GM03348 (cell line): ENCODE results near the gene AQP12A.
A peak's percentile ranks its signal among the peaks of the same experiment; 100 is the strongest.
"Not testable (repeated sequence)": the region's sequence is repeated elsewhere in the genome, so short reads cannot be mapped to it uniquely, and the experiment has no call there.

Experiments
- DNase-seq: peaks from one replicate; pipeline ENCODE4 v3.0.0; 2012; ENCODE audit warnings: low spot score

The AQP12A gene, protein sequence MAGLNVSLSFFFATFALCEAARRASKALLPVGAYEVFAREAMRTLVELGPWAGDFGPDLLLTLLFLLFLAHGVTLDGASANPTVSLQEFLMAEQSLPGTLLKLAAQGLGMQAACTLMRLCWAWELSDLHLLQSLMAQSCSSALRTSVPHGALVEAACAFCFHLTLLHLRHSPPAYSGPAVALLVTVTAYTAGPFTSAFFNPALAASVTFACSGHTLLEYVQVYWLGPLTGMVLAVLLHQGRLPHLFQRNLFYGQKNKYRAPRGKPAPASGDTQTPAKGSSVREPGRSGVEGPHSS

GRCh38 chr2:240691631-240692420 is at the start of gene AQP12A:
TSS of gene AQP12A (plus strand) at chr2:240691866. CDS start at chr2:240691914, 48 bp downstream.
- DNase-seq: not testable (repeated sequence)

GRCh38 chr2:240642061-240642805 is 49.4 kb upstream of the AQP12A start:
- peak; percentile 5 for DNase-seq

DNA sequence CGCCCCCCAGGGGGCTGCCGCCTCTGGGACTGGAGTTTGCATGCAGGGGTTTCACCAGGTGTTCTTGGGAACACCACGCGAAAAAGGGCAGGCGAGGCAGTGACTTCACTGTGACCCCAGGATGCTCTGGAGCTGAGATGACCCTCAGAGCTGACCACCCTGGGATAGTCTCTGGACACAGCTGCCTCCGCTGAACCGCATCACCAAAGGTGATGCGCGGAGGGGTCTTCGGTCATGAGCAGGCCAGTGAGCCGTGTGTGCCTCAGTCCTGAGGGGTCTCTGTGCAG is 48.9 kb upstream of the AQP12A start:
- DNase-seq: peak; percentile 4

DNA sequence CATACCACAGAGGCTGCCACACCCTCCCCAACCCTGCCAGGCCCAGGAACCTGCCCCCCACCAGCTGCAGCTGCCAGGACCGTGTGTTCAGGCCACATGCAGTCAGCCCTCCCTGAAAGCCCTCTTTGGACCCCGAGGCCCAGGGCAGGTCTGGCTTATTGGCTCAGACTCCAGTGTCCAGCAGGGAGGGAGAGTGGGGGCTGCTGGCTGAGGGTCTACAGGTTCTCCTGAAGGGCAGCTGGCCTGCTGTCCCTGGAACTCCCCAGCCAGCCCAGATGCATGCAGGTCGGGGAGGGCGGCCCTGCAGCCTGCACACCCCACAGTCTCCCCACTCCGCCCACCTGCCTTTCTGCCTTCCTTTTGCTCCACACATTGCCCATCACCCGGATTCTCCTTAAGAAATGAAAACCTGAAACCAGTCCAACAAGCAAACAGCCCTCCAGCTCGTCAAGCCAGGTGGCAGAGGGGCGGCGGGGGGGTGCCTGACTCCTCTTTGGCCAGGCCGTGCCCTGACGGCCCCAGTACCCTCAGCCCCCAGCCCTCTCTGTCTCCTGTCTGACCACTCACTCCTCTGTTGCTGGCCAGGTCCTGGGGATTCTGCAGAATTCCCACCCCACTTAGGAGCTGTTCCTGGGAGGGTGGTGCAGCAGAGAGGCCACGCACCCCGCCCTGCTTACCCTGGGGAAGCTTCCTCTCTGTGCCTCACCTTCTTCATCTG is 48.4 kb upstream of the AQP12A start:
- peak; percentile 9 for DNase-seq

GRCh38 chr2:240643811-240644150 is 47.9 kb upstream of the AQP12A start:
- DNase-seq: peak; percentile 4

DNA sequence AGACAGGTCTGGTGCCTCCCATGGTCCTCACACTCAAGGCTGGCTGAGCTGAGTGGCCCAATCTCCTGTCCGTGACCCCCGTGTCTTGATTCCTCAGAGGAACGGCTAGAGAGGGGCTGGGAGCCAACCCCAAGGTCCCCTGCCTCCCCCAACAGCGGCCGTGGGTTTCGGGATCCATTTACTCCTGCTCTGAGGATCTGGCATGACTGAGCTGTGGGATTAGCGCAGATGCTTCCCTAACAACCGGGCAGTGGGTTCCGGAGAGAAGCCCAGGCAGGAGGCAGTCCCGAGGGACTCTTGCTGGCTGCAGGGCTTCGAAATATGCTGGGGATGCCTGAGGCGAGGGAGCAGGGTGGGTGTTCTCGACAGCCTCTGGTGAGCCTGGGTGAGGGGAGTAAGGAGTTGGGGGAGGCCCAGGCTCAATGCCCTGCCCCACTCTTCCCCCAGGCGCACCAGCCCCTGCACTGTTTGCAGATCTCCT is 47.5 kb upstream of the AQP12A start:
- peak; percentile 5 for DNase-seq

- peak; percentile 4 for DNase-seq
These were observed 46.8 kb upstream of the AQP12A start for GRCh38 chr2:240644859-240645301.

GRCh38 chr2:240645346-240645745 is 46.3 kb upstream of the AQP12A start:
- DNase-seq: peak; percentile 4

DNA sequence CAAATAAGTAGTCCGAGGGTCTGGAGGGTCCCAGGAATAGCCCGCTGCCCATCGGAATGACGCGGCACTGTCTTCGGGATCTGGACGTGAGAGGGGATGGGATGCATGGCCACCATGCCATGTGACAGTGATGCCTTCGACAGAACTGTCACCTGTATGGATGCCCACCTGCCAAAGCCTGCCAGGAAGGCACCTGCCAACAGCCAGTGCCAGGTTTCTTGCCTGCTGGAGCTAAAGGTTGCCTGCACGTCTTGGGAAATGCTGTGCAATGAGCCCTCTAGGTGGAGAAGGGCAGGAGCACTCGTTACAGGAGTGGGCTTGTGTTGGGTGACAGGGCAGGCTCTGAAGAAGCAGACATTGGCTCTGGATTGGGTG is 45.9 kb upstream of the AQP12A start:
- DNase-seq: peak; percentile 3

GRCh38 chr2:240646176-240646899 is 45.3 kb upstream of the AQP12A start:
- DNase-seq: peak; percentile 5

DNA sequence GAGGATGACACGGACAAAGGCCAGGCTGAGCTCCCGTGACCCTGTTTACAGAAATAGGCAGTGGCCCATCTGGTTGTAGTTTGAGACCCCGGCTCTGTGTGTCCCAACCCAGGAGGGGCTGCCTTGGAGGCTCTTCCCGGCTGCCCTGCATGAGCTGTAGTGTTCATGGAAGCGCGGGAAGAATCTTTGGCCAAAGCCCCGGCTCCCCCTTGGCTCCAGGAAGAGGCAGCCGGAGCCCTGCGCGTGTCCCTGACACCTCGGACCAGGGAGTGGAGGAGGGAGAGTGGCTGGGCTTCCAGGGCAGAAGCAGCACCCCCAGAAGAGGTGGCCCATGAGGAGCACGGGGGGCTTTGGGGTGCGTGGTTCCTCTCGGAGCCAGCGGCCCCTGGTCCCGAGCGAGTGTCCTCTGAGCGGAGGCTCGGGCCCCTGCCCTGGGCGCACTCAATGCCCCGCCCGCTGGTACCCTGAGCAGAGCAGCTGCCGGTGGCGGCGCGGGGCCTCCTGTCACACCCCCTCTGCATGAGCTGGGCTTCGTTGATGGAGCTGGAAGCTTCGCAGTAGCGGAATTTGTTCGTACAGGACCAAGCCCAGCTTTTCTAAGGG is 44.7 kb upstream of the AQP12A start:
- peak; percentile 3 for DNase-seq

- peak; percentile 3 for DNase-seq
These were observed 44.0 kb upstream of the AQP12A start for GRCh38 chr2:240647503-240648154.

DNA sequence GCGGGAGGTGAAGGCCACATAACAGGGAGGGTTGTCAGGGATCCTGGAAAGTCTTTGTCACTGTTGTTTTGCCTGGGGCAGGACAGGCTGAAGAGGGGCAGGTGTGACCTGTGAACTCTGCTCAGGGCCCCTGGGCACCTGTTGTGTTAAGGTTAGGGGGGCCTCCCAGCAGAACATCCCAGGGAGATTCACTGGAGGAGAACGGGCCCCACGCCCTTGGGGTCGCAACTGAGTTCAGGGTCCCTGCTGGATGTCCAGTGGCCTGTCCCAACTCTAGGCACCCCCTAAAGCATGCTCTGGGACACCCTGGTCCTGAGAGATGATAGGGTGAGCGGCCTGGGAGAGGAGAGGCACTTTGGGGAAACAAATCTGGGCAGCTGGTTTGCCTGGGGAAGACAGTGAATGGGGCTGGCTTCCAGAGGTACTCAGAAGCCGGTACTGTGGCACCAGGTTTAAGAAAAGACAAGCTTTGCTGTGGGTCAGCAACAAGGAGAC is 43.5 kb upstream of the AQP12A start:
- peak; percentile 2 for DNase-seq

GRCh38 chr2:240648650-240649275 is 42.9 kb upstream of the AQP12A start:
- peak; percentile 8 for DNase-seq

DNA sequence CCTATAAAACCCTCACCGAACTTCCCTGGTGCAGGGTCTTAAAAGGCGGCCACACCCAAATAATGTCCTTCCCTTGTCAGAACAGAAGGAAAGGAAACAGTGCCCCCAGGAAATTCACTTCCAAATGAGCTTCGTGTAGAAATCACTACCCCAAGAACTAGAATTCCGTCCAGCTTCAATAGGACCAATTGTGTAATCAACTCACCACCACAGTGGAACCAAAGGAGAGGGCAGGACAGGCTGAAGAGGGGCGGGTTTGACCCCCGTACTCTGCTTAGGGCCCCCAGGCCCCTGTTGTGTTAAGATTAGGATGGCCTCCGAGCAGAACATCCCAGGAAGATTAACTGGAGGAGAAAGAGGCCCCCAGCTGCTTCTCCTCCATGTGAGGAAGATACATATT is 42.3 kb upstream of the AQP12A start:
- no peak for DNase-seq

- DNase-seq: no peak
These were observed 41.3 kb upstream of the AQP12A start for GRCh38 chr2:240650254-240650965.

- no peak for DNase-seq
These were observed 40.5 kb upstream of the AQP12A start for GRCh38 chr2:240651185-240651584.

DNA sequence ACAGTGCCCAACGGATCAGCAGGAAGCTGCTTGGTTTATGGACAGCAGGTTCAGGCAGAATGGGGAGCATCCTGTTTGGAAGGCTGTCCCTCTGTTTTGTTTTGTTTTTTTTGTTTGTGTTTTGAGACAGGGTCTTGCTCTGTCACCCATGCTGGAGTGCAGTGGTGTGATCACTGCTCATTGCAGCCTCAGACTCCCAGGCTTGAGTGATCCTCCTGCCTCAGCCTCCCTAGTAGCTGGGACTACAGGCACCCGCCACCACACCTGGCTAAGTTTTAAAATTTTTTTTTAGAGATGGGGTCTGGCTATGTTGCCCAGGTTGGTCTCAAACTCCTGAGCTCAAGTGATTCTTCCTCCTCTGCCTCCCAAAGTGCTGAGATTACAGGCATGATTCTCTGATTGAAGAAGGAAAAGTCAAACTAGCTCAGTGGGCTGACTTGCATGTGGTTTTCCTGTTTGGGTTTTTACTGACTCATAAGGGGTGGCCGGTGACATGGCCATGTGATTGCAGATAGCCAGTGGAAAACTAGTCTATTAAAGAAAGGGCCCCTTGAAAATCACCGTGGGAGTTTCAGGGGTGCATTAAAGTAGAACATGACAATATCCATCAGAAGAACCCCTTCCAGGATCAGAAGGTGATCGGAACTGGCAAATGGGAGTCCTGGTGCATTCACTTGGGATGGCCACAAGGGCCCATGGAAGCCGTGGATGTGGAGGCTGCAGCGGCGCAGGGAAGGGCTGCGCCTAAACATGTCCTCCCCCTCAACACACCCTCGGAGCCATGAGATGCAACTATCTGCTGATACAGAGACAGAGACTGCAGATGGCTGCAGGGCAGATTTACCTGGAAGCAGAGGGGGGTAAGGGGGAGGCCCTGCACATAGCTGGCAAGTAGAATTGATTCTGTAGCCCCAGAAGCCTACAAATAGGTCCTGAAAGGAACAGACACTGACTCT is 35.5 kb upstream of the AQP12A start:
- peak; percentile 39 for DNase-seq
